Trophoblast cell (in vitro differentiated cells and primary cell): ENCODE measurements around the gene SLC9A6.

Experiments used
- DNase-seq, 2 donors: peaks; one replicate each; pipeline ENCODE4 v3.0.0-alpha.2; 2016
- H2AFZ ChIP-seq: 2 replicates; pipeline ENCODE4 v1.6.1; 2013; ENCODE audit warnings: low read length, moderate library complexity, mild to moderate bottlenecking; ENCODE audit not compliant: insufficient read depth, poor library complexity
- H2AK5ac ChIP-seq: 2 replicates; pipeline ENCODE4 v1.6.1; 2013; ENCODE audit warnings: mild to moderate bottlenecking, low read length
- H2BK120ac ChIP-seq: 2 replicates; pipeline ENCODE4 v1.6.1; 2013; ENCODE audit warnings: low read length, mild to moderate bottlenecking, moderate library complexity; ENCODE audit not compliant: insufficient read depth, poor library complexity
- H2BK12ac ChIP-seq: 2 replicates; pipeline ENCODE4 v1.6.1; 2013; ENCODE audit warnings: mild to moderate bottlenecking, low read length, moderate library complexity
- H2BK5ac ChIP-seq: 2 replicates; pipeline ENCODE4 v1.6.1; 2013; ENCODE audit warnings: low read length, low read depth, moderate library complexity, mild to moderate bottlenecking; ENCODE audit not compliant: poor library complexity
- H3K14ac ChIP-seq: 2 replicates; pipeline ENCODE4 v1.6.1; 2013; ENCODE audit warnings: mild to moderate bottlenecking, low read length
- H3K18ac ChIP-seq: 2 replicates; pipeline ENCODE4 v1.6.1; 2013; ENCODE audit warnings: mild to moderate bottlenecking, low read length
- H3K23ac ChIP-seq: 2 replicates; pipeline ENCODE4 v1.6.1; 2013; ENCODE audit warnings: low read length
- H3K27ac ChIP-seq: 2 replicates; pipeline ENCODE4 v1.5.1; 2013; ENCODE audit warnings: low read depth, mild to moderate bottlenecking, inconsistent platforms, low read length, moderate library complexity
- H3K27me3 ChIP-seq: 2 replicates; pipeline ENCODE4 v1.6.1; 2013; ENCODE audit warnings: inconsistent platforms, mild to moderate bottlenecking, low read length, moderate library complexity; ENCODE audit not compliant: insufficient read depth
- H3K36me3 ChIP-seq, 2 experiments: 1 replicate in 1 of 2; 2 replicates in 1 of 2; pipeline ENCODE4 v1.6.1; 2013; ENCODE audit warnings: low read length in 2 of 2, mild to moderate bottlenecking in 2 of 2, moderate library complexity in 1 of 2; ENCODE audit not compliant: insufficient read depth in 2 of 2, control insufficient read depth in 1 of 2
- H3K4ac ChIP-seq: 2 replicates; pipeline ENCODE4 v1.6.1; 2013; ENCODE audit warnings: low read depth, mild to moderate bottlenecking, low read length, moderate library complexity
- H3K4me1 ChIP-seq, 2 experiments: 1 replicate in 1 of 2; 2 replicates in 1 of 2; pipeline ENCODE4 v1.6.1; 2013; ENCODE audit warnings: low read length in 2 of 2, mild to moderate bottlenecking in 2 of 2, moderate library complexity in 1 of 2; ENCODE audit not compliant: insufficient read depth in 2 of 2, control insufficient read depth in 1 of 2
- H3K4me2 ChIP-seq: 2 replicates; pipeline ENCODE4 v1.6.1; 2013; ENCODE audit warnings: inconsistent platforms, mild to moderate bottlenecking, low read length, moderate library complexity
- H3K4me3 ChIP-seq: 2 replicates; pipeline ENCODE4 v1.5.1; 2013; ENCODE audit warnings: mild to moderate bottlenecking, low read depth, low read length, inconsistent platforms
- H3K79me1 ChIP-seq: one replicate; pipeline ENCODE4 v1.6.1; 2013; ENCODE audit warnings: low read length
- H3K79me2 ChIP-seq: 2 replicates; pipeline ENCODE4 v1.6.1; 2013; ENCODE audit warnings: low read length, mild to moderate bottlenecking; ENCODE audit not compliant: control insufficient read depth, insufficient read depth, poor library complexity
- H3K9ac ChIP-seq: 2 replicates; pipeline ENCODE4 v1.6.1; 2013; ENCODE audit warnings: mild to moderate bottlenecking, low read length
- H3K9me3 ChIP-seq: 2 replicates; pipeline ENCODE4 v1.6.1; 2013; ENCODE audit warnings: low read depth, mild to moderate bottlenecking, control low read depth, inconsistent platforms, low read length; ENCODE audit not compliant: insufficient read depth
- H4K12ac ChIP-seq: 2 replicates; pipeline ENCODE4 v1.6.1; 2013; ENCODE audit warnings: low read depth, mild to moderate bottlenecking, low read length, moderate library complexity
- H4K8ac ChIP-seq: 2 replicates; pipeline ENCODE4 v1.6.1; 2013; ENCODE audit warnings: low read depth, mild to moderate bottlenecking, low read length, moderate library complexity
- H4K91ac ChIP-seq: one replicate; pipeline ENCODE4 v1.6.1; 2013; ENCODE audit warnings: low read depth, mild to moderate bottlenecking, low read length, moderate library complexity
- WGBS: extraction: QIAGEN DNeasy Blood & Tissue Kit; methylation state at CpG from one replicate; pipeline ENCODE4 v1.1.7; 2013; ENCODE audit warnings: missing lambda C conversion rate; ENCODE audit not compliant: insufficient read length, insufficient coverage; ENCODE audit errors: extremely low coverage; 5-methylcytosine and 5-hydroxymethylcytosine counted together

SLC9A6 gene

DNA sequence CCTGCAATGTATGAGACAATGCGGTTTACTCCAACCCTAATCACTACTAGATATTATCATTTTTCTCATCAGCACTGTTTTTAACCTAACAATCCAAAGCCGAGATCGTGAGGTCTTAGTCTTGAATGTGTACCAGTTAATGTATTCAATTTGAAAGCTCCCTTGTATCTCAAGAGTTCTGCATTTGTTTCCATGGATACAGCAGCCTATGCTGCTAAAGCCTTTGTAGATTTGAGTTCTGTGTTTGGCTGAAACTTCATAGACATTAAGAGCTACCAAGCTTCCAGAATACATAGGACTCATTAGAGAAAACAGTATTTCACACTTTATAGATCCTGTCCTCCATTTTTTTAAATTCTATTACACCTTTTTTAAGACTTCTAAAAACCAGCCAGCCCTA, 39.9 kb downstream of the SLC9A6 start:
- no peak overlapping the region for H2BK120ac ChIP-seq
- no peak overlapping the region for H2AK5ac ChIP-seq
- H3K79me2 ChIP-seq, result no peaks in the 10 kb centered on the region
- H3K18ac ChIP-seq, result no peak overlapping the region
- no peaks in the 10 kb centered on the region for H3K9me3 ChIP-seq
- no peak overlapping the region for H3K9ac ChIP-seq
- no peaks in the 10 kb centered on the region for H3K27me3 ChIP-seq
- no peak overlapping the region for H3K27ac ChIP-seq
- H4K91ac ChIP-seq, result no peak overlapping the region
- H3K4ac ChIP-seq, result no peak overlapping the region
- H3K4me2 ChIP-seq, result no peak overlapping the region
- H3K14ac ChIP-seq, result no peak overlapping the region
- WGBS, result no CpG with 5 or more reads among the region's 3 CpGs
- H3K79me1 ChIP-seq, result no peaks in the 10 kb centered on the region
- H3K23ac ChIP-seq, result no peak overlapping the region
- no peak overlapping the region for H4K12ac ChIP-seq
- no peak overlapping the region for H2BK12ac ChIP-seq
- H3K4me3 ChIP-seq, result no peak overlapping the region
- H2BK5ac ChIP-seq, result no peak overlapping the region
- H2AFZ ChIP-seq, result no peak overlapping the region
- H3K4me1 ChIP-seq, result no peaks in the 10 kb centered on the region
- DNase-seq, result no peak
- H3K36me3 ChIP-seq, result peaks cover 0 to under 1% of the 10 kb centered on the region in 2 experiments
- no peak overlapping the region for H4K8ac ChIP-seq

- H3K4me2 ChIP-seq, result no peak overlapping the region
These were observed 43.2 kb downstream of the SLC9A6 start for GRCh38 chrX:136028383-136028984.

GRCh38 chrX:136029766-136030165, 44.5 kb downstream of the SLC9A6 start:
- no peak overlapping the region for H3K27ac ChIP-seq
- H4K12ac ChIP-seq, result no peak overlapping the region
- H3K9me3 ChIP-seq, result no peaks in the 10 kb centered on the region
- peaks cover 4% of the 10 kb centered on the region in 2 experiments for H3K36me3 ChIP-seq
- no peak overlapping the region for H3K23ac ChIP-seq
- no peaks in the 10 kb centered on the region for H3K79me1 ChIP-seq
- no peak overlapping the region for H3K18ac ChIP-seq
- no peak overlapping the region for H4K8ac ChIP-seq
- no peaks in the 10 kb centered on the region for H3K4me1 ChIP-seq
- H2AFZ ChIP-seq, result no peak overlapping the region
- no peak overlapping the region for H3K14ac ChIP-seq
- DNase-seq, result no peak
- no CpG with 5 or more reads among the region's 2 CpGs for WGBS
- no peak overlapping the region for H3K4me3 ChIP-seq
- no peaks in the 10 kb centered on the region for H3K27me3 ChIP-seq
- H2BK5ac ChIP-seq, result no peak overlapping the region
- H3K4me2 ChIP-seq, result no peak overlapping the region
- H3K4ac ChIP-seq, result no peak overlapping the region
- no peak overlapping the region for H3K9ac ChIP-seq
- H3K79me2 ChIP-seq, result no peaks in the 10 kb centered on the region
- no peak overlapping the region for H2BK12ac ChIP-seq
- H4K91ac ChIP-seq, result no peak overlapping the region
- no peak overlapping the region for H2AK5ac ChIP-seq
- H2BK120ac ChIP-seq, result no peak overlapping the region

More at GRCh38 chrX:136028383-136028984, 43.2 kb downstream of the SLC9A6 start:
- no peak overlapping the region for H3K4ac ChIP-seq
- no peak overlapping the region for H3K23ac ChIP-seq
- no peak overlapping the region for H4K12ac ChIP-seq
- H2AFZ ChIP-seq, result no peak overlapping the region
- H3K18ac ChIP-seq, result no peak overlapping the region
- H3K9ac ChIP-seq, result no peak overlapping the region
- H3K27me3 ChIP-seq, result no peaks in the 10 kb centered on the region
- no peak overlapping the region for H2BK12ac ChIP-seq
- DNase-seq, result peak in 1 of 2 donors; percentile 78
- no peak overlapping the region for H2BK120ac ChIP-seq
- no peak overlapping the region for H4K8ac ChIP-seq
- no peak overlapping the region for H3K14ac ChIP-seq
- H3K79me2 ChIP-seq, result no peaks in the 10 kb centered on the region
- H2AK5ac ChIP-seq, result no peak overlapping the region
- H2BK5ac ChIP-seq, result no peak overlapping the region
- no peak overlapping the region for H3K4me3 ChIP-seq
- no peak overlapping the region for H4K91ac ChIP-seq
- no peaks in the 10 kb centered on the region for H3K79me1 ChIP-seq
- H3K36me3 ChIP-seq, result peaks cover 4% of the 10 kb centered on the region in 2 experiments
- H3K9me3 ChIP-seq, result no peaks in the 10 kb centered on the region
- no peak overlapping the region for H3K27ac ChIP-seq
- no peaks in the 10 kb centered on the region for H3K4me1 ChIP-seq

GRCh38 chrX:136030303-136031191, 45.3 kb downstream of the SLC9A6 start:
- no peaks in the 10 kb centered on the region for H3K79me1 ChIP-seq
- H3K9ac ChIP-seq, result no peak overlapping the region
- H3K4me3 ChIP-seq, result no peak overlapping the region
- DNase-seq, result no peak
- no peak overlapping the region for H2AFZ ChIP-seq
- H2BK12ac ChIP-seq, result no peak overlapping the region
- no peak overlapping the region for H4K8ac ChIP-seq
- no peak overlapping the region for H4K91ac ChIP-seq
- no peaks in the 10 kb centered on the region for H3K27me3 ChIP-seq
- H3K27ac ChIP-seq, result no peak overlapping the region
- no peak overlapping the region for H4K12ac ChIP-seq
- H3K9me3 ChIP-seq, result no peaks in the 10 kb centered on the region
- no peak overlapping the region for H2BK120ac ChIP-seq
- H3K36me3 ChIP-seq, result peaks cover 4% of the 10 kb centered on the region in 2 experiments
- H2BK5ac ChIP-seq, result no peak overlapping the region
- no peak overlapping the region for H3K23ac ChIP-seq
- H3K4me2 ChIP-seq, result no peak overlapping the region
- no CpG with 5 or more reads among the region's 9 CpGs for WGBS
- no peak overlapping the region for H3K14ac ChIP-seq
- H2AK5ac ChIP-seq, result no peak overlapping the region
- H3K4me1 ChIP-seq, result no peaks in the 10 kb centered on the region
- H3K18ac ChIP-seq, result no peak overlapping the region
- no peaks in the 10 kb centered on the region for H3K79me2 ChIP-seq
- no peak overlapping the region for H3K4ac ChIP-seq
